Keratinocyte (primary cell): ENCODE measurements around the gene DNAH2. TPM values are rescaled to one million over a fixed set of nuclear protein-coding genes. Genes with fewer than 3 reads are reported as not detected.
A peak's percentile ranks its signal among the peaks of the same experiment; 100 is the strongest.

Experiments
- DNase-seq: peaks from one replicate; pipeline ENCODE4 v3.0.0-alpha.2; 2011; ENCODE audit warnings: low read depth, missing footprints, low spot score
- FAIRE-seq: peaks from 2 replicates; lab custom pipeline; 2011; peaks lifted over from hg19 to GRCh38; lab: Jason Lieb, UNC
- H2AFZ ChIP-seq: 2 replicates; pipeline ENCODE4 v1.6.0; 2012; ENCODE audit warnings: low read length, control low read depth, inconsistent platforms; ENCODE audit not compliant: control insufficient read depth
- H3K27ac ChIP-seq: 2 replicates; pipeline ENCODE4 v1.5.1; 2011; ENCODE audit warnings: low read length; ENCODE audit not compliant: control insufficient read depth, insufficient read depth
- H3K27me3 ChIP-seq: 3 replicates; pipeline ENCODE4 v1.6.0; 2011; ENCODE audit warnings: low read length; ENCODE audit not compliant: control insufficient read depth, insufficient read depth; ENCODE audit errors: extremely low read depth
- H3K36me3 ChIP-seq, 2 experiments: 2 replicates in 1 of 2; 3 replicates in 1 of 2; pipeline ENCODE4 v1.5.1; 2011; ENCODE audit warnings: low read length in 2 of 2, mild to moderate bottlenecking in 1 of 2; ENCODE audit not compliant: control insufficient read depth in 2 of 2, insufficient read depth in 2 of 2; ENCODE audit errors: extremely low read depth in 1 of 2
- H3K4me1 ChIP-seq: 3 replicates; pipeline ENCODE4 v1.5.1; 2011; ENCODE audit warnings: low read length; ENCODE audit not compliant: control insufficient read depth, insufficient read depth; ENCODE audit errors: extremely low read depth
- H3K4me2 ChIP-seq: 3 replicates; pipeline ENCODE4 v1.6.0; 2011; ENCODE audit warnings: low read depth, low read length; ENCODE audit not compliant: control insufficient read depth, insufficient read depth; ENCODE audit errors: extremely low read depth
- H3K4me3 ChIP-seq, 3 experiments: fragments of 200-600 bp in 1 of 3; sonication (generic) in 1 of 3; 2 replicates in 2 of 3; 3 replicates in 1 of 3; pipeline ENCODE4 v1.5.1; 2011 to 2016; ENCODE audit warnings: low read length in 3 of 3, mild to moderate bottlenecking in 3 of 3, control low read depth in 2 of 3, inconsistent platforms in 1 of 3, low read depth in 1 of 3, mixed read lengths in 1 of 3, mixed run types in 1 of 3, moderate library complexity in 1 of 3; ENCODE audit not compliant: control insufficient read depth in 2 of 3, insufficient read depth in 2 of 3; ENCODE audit errors: extremely low read depth in 1 of 3
- H3K79me2 ChIP-seq: 2 replicates; pipeline ENCODE4 v1.6.0; 2012; ENCODE audit warnings: low read length; ENCODE audit not compliant: control insufficient read depth, insufficient read depth
- H3K9ac ChIP-seq: 3 replicates; pipeline ENCODE4 v1.6.0; 2011; ENCODE audit warnings: low read length; ENCODE audit not compliant: control insufficient read depth, insufficient read depth; ENCODE audit errors: extremely low read depth
- H3K9me1 ChIP-seq: 3 replicates; pipeline ENCODE4 v1.6.0; 2011; ENCODE audit warnings: low read length; ENCODE audit not compliant: control insufficient read depth, insufficient read depth; ENCODE audit errors: extremely low read depth
- H3K9me3 ChIP-seq: 2 replicates; pipeline ENCODE4 v1.5.1; 2012; ENCODE audit warnings: low read depth, low read length; ENCODE audit not compliant: control insufficient read depth
- H4K20me1 ChIP-seq: 3 replicates; pipeline ENCODE4 v1.6.0; 2011; ENCODE audit warnings: low read length; ENCODE audit not compliant: control insufficient read depth, insufficient read depth; ENCODE audit errors: extremely low read depth
- EZH2 ChIP-seq: IDR thresholded peaks from one replicate; pipeline ENCODE4 v1.6.1; 2012; ENCODE audit warnings: inconsistent platforms, mild to moderate bottlenecking, low read length, moderate library complexity
- dilution Hi-C: fragments of 300-500 bp; cut with MboI; formaldehyde crosslinking; loops from one replicate; pipeline ENCODE4 v1.7.0; 2020; ENCODE audit warnings: low sequenced_read_pairs; ENCODE audit not compliant: extremely low pct_ligation_motif_present
- polyA plus RNA-seq, 5 experiments: library from polyadenylated mRNA; depleted of rRNA in 3 of 5; stranded (reverse) in 3 of 5; stranded (forward) in 1 of 5; unstranded in 1 of 5; fragments of >200 nt; gene quantifications; 1 replicate in 1 of 5; 2 replicates in 3 of 5; 3 replicates in 1 of 5; pipeline versions ENCODE4 v1.2.1 to v1.2.3, GENCODE V29; 2011 to 2012; ENCODE audit warnings: missing spikeins in 2 of 5, low read depth in 1 of 5, low replicate concordance in 1 of 5
- TF ChIP-seq, protein P1 (sequence below), 3 experiments: IDR thresholded peaks in 1 of 3; conservative IDR thresholded peaks in 1 of 3; optimal IDR thresholded peaks in 1 of 3; 2 replicates in 2 of 3; 3 replicates in 1 of 3; pipeline versions ENCODE3 to v1.5.1; 2011; ENCODE audit warnings: low read length in 3 of 3, mild to moderate bottlenecking in 3 of 3, moderate library complexity in 2 of 3, control low read depth in 1 of 3, inconsistent platforms in 1 of 3; ENCODE audit not compliant: insufficient read depth in 2 of 3; ENCODE audit errors: extremely low read depth in 1 of 3

The DNAH2 gene
- polyA plus RNA-seq, 1 donor (not counting 4 experiments of a cell fraction or from before 2014, with no cell fraction given), result 0.13 TPM

DNA sequence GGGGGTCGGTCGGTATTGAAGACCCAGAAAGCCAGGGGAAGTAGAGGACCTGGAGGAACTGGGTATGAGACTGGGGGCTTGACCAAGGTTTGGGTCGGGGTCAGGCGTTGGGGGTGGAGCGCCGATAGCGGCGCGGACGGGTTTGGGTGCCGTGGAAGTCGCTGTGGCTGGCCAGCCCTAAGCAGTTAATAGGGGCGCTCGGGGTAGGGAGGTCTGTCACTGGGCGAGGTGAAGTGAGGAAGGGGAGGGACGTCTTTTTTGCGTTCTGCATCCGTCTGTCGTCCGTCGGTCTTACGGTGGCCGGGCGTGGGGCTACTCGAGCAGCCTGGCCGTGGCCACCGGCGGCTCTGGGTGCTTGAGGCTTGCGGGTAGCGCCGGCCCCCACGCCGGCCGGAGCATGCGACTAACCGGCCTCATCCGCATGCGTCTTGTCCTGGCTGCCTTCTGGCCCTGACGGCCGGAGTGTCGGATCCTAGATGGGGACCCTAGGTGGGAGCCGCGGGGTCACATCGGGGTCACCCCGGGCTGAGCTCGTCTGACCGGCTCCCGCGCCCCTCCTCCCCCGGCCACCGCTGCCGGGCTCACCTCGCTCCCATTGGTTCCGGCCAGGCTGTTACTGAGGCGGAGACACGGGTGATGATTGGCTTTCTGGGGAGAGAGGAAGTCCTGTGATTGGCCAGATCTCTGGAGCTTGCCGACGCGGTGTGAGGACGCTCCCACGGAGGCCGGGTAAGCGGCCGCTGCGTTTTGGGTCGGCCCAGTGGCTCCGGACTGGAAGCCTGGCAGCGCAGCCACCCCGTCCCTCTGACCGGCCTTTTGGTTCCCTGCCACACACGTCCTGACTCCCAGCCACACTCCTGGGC, 127.0 kb downstream of the DNAH2 start:
- no peak for TF ChIP-seq EZH2
- TF ChIP-seq, protein P1, sequence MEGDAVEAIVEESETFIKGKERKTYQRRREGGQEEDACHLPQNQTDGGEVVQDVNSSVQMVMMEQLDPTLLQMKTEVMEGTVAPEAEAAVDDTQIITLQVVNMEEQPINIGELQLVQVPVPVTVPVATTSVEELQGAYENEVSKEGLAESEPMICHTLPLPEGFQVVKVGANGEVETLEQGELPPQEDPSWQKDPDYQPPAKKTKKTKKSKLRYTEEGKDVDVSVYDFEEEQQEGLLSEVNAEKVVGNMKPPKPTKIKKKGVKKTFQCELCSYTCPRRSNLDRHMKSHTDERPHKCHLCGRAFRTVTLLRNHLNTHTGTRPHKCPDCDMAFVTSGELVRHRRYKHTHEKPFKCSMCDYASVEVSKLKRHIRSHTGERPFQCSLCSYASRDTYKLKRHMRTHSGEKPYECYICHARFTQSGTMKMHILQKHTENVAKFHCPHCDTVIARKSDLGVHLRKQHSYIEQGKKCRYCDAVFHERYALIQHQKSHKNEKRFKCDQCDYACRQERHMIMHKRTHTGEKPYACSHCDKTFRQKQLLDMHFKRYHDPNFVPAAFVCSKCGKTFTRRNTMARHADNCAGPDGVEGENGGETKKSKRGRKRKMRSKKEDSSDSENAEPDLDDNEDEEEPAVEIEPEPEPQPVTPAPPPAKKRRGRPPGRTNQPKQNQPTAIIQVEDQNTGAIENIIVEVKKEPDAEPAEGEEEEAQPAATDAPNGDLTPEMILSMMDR (optimal IDR thresholded peaks at IDR 0.05 in 1 of 3, IDR thresholded peaks at IDR 0.05 in 1 of 3, conservative IDR thresholded peaks at IDR 0.05 in 1 of 3; ENCODE audit: extremely low read depth in 1 of 3, insufficient read depth in 2 of 3, low read length in 3 of 3), result no peak
- dilution Hi-C loops, result no loop called here
- H3K27ac ChIP-seq, result peak overlapping the region; percentile 99
- FAIRE-seq, result peak; percentile 81
- peaks cover 32% of the 10 kb centered on the region for H3K4me1 ChIP-seq
- peak overlapping the region; percentile 67 to 98 (median 97) for H3K4me3 ChIP-seq
- H3K9me1 ChIP-seq, result no peaks in the 10 kb centered on the region
- peak overlapping the region; percentile 99 for H3K4me2 ChIP-seq
- H3K9me3 ChIP-seq, result no peaks in the 10 kb centered on the region
- peaks cover 17 to 18% of the 10 kb centered on the region in 2 experiments for H3K36me3 ChIP-seq
- peaks cover 25% of the 10 kb centered on the region for H3K79me2 ChIP-seq
- peaks cover 3% of the 10 kb centered on the region for H4K20me1 ChIP-seq
- peak overlapping the region; percentile 99 for H3K9ac ChIP-seq
- H2AFZ ChIP-seq, result peak overlapping the region; percentile 30
- DNase-seq, result no peak
- H3K27me3 ChIP-seq, result no peaks in the 10 kb centered on the region

DNA sequence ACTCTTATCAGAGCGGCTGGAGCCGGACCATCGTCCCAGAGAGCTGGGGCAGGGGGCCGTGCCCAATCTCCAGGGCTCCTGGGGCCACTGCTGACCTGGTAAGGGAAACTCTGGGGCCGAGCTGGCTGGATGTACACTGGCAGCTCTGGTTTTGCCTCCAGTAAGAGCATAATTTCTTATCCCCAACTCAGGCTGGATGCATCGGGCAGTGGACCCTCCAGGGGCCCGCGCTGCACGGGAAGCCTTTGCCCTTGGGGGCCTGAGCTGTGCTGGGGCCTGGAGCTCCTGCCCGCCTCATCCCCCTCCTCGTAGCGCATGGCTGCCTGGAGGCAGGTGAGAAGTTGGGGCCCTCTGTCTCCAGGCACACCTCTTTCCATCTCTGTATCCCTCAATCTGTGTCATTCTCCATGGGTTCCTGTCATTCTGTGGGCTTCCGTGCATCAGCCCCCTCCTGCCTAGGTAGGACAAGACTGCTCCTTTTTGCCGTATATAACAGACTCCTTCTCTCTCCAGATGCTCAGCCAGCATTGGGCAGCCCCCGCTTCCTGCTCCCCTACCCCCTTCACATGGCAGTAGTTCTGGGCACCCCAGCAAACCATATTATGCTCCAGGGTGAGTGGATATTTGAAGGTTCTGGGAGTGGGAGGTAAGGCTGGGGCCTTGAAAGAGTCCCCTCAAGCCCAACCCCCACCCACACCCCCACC, 128.0 kb downstream of the DNAH2 start:
- Histone ChIP-seq H3K9ac (peak overlapping the region; percentile 99), H2AFZ (no peak overlapping the region), H3K4me1 (peaks cover 23% of the 10 kb centered on the region), H3K79me2 (peaks cover 25% of the 10 kb centered on the region), H3K4me3 (peak overlapping the region; percentile 67 to 98 (median 97)), H3K9me3 (no peaks in the 10 kb centered on the region), H3K27me3 (no peaks in the 10 kb centered on the region), H3K9me1 (no peaks in the 10 kb centered on the region), H3K36me3 (peaks cover 20% of the 10 kb centered on the region in 2 experiments), H3K4me2 (peak overlapping the region; percentile 99), H4K20me1 (peaks cover 3% of the 10 kb centered on the region), H3K27ac (peak overlapping the region; percentile 99)
- no peak for DNase-seq
- TF ChIP-seq, protein P1 (optimal IDR thresholded peaks at IDR 0.05 in 1 of 3, IDR thresholded peaks at IDR 0.05 in 1 of 3, conservative IDR thresholded peaks at IDR 0.05 in 1 of 3; ENCODE audit: extremely low read depth in 1 of 3, insufficient read depth in 2 of 3, low read length in 3 of 3), result no peak
- TF ChIP-seq EZH2, result no peak
- dilution Hi-C loops, result no loop called here
- FAIRE-seq, result no peak
